AG10803 (cell line): ENCODE data around the gene NNMT.

ENCODE experiments used
- DNase-seq: peaks from one replicate; pipeline ENCODE4 v3.0.0; 2010; ENCODE audit warnings: low read depth
- H3K4me3 ChIP-seq: 2 replicates; pipeline ENCODE4 v1.5.1; 2011; ENCODE audit warnings: mild to moderate bottlenecking, low read length, control low read depth
- CTCF ChIP-seq: conservative IDR thresholded peaks from 2 replicates; pipeline ENCODE4 v1.5.1; 2011; ENCODE audit warnings: mild to moderate bottlenecking, low read length, control low read depth, inconsistent platforms

The NNMT gene

GRCh38 chr11:114258696-114259095 lies 37.5 kb upstream of the NNMT start:
- no peak for TF ChIP-seq CTCF
- no peak overlapping the region for H3K4me3 ChIP-seq
- no peak for DNase-seq

GRCh38 chr11:114259124-114259526 lies 37.1 kb upstream of the NNMT start:
- no peak for TF ChIP-seq CTCF
- no peak overlapping the region for H3K4me3 ChIP-seq
- no peak for DNase-seq

- no peak for TF ChIP-seq CTCF
- no peak overlapping the region for H3K4me3 ChIP-seq
- no peak for DNase-seq
Measured at GRCh38 chr11:114259551-114259983, 36.6 kb upstream of the NNMT start.

- H3K4me3 ChIP-seq = no peak overlapping the region
- no peak for DNase-seq
- TF ChIP-seq CTCF = no peak
Measured at GRCh38 chr11:114260077-114260476, 36.1 kb upstream of the NNMT start.

- no peak overlapping the region for H3K4me3 ChIP-seq
- DNase-seq = no peak
- TF ChIP-seq CTCF = no peak
Measured at GRCh38 chr11:114260483-114260882, 35.7 kb upstream of the NNMT start.

GRCh38 chr11:114261791-114262190 lies 34.4 kb upstream of the NNMT start:
- DNase-seq = no peak
- H3K4me3 ChIP-seq = no peak overlapping the region
- no peak for TF ChIP-seq CTCF

- TF ChIP-seq CTCF = peak; percentile 91
- H3K4me3 ChIP-seq = no peak overlapping the region
- DNase-seq = peak; percentile 50
Measured at GRCh38 chr11:114262681-114263512, 33.3 kb upstream of the NNMT start.
